K562 (cell line): ENCODE measurements around the gene WIPF2. TPM values are rescaled to one million over a fixed set of nuclear protein-coding genes. Genes with fewer than 3 reads are reported as not detected.

Experiments used
- ATAC-seq: fragments of 200-7000 bp; cut with Tn5 transposase; 3 replicates; pipeline ENCODE4 v1.9.1; 2020; ENCODE audit warnings: moderate library complexity
- BruUV-seq: library from RNA; stranded (reverse); fragments of 400-500 nt; replicated peaks from 2 replicates; lab custom pipeline; 2021; lab: Mats Ljungman, UMichigan
- CTCF ChIA-PET: fragments of 300-600 bp; formaldehyde crosslinking; extraction: SDS; loops from one replicate; lab custom pipeline; 2021; ENCODE audit warnings: low intra/inter-chr PET ratio; lab: Yijun Ruan, JAX
- POLR2A ChIA-PET: fragments of 300-600, 350-650 bp; sonication (Branson Sonifier 250); formaldehyde crosslinking; extraction: SDS; loops from one replicate; lab custom pipeline; 2021; ENCODE audit warnings: antibody characterized with exemption, inconsistent platforms; lab: Yijun Ruan, JAX
- DNase-seq, 4 experiments: peaks; one replicate each; pipeline versions ENCODE4 v3.0.0 to v3.0.0-alpha.2; 2011 to 2018; ENCODE audit warnings: low spot score in 3 of 4, mixed read lengths in 3 of 4; ENCODE audit errors: extremely low read depth in 1 of 4
- FAIRE-seq: peaks from 2 replicates; lab custom pipeline; 2011; peaks lifted over from hg19 to GRCh38; lab: Jason Lieb, UNC
- H2AFZ ChIP-seq: 2 replicates; pipeline ENCODE4 v1.6.0; 2011; ENCODE audit warnings: low read depth, low read length, control low read depth, inconsistent platforms
- H3K27ac ChIP-seq: fragments of 200-600 bp; 3 replicates; pipeline ENCODE4 v1.8.0; 2011; ENCODE audit warnings: low read depth, mild to moderate bottlenecking, control low read depth, inconsistent platforms, low read length, moderate library complexity, mixed read lengths; ENCODE audit errors: extremely low read depth
- H3K27me3 ChIP-seq, 2 experiments: fragments of 300-600 bp in 1 of 2; 2 replicates in 1 of 2; 3 replicates in 1 of 2; pipeline versions ENCODE4 v1.6.0 to v1.8.0; 2011; ENCODE audit warnings: inconsistent platforms in 2 of 2, low read length in 2 of 2, mild to moderate bottlenecking in 1 of 2, mixed read lengths in 1 of 2, moderate library complexity in 1 of 2; ENCODE audit not compliant: control insufficient read depth in 2 of 2, insufficient read depth in 2 of 2
- H3K36me3 ChIP-seq: fragments of 300-600 bp; 3 replicates; pipeline ENCODE4 v1.8.0; 2011; ENCODE audit warnings: mild to moderate bottlenecking, low read length, inconsistent platforms; ENCODE audit not compliant: control insufficient read depth, insufficient read depth
- H3K4me1 ChIP-seq, 2 experiments: fragments of 200-600 bp in 1 of 2; replicated peaks in 1 of 2; 2 replicates in 1 of 2; 3 replicates in 1 of 2; pipeline versions ENCODE4 v1.5.1 to v1.8.0; 2011; ENCODE audit warnings: inconsistent platforms in 2 of 2, low read length in 2 of 2, mild to moderate bottlenecking in 1 of 2, mixed read lengths in 1 of 2, moderate library complexity in 1 of 2; ENCODE audit not compliant: control insufficient read depth in 2 of 2, insufficient read depth in 2 of 2
- H3K4me2 ChIP-seq: 2 replicates; pipeline ENCODE4 v1.6.1; 2011; ENCODE audit warnings: low read length, control low read depth, inconsistent platforms, mixed read lengths; ENCODE audit not compliant: insufficient read depth
- H3K4me3 ChIP-seq: fragments of 200-600 bp; sonication (generic), shearing (Covaris generic); 2 replicates; pipeline ENCODE4 v1.5.1; 2016; ENCODE audit warnings: control low read depth, inconsistent platforms
- H3K79me2 ChIP-seq: fragments of 200-600 bp; 3 replicates; pipeline ENCODE4 v1.8.0; 2011; ENCODE audit warnings: low read length, inconsistent platforms; ENCODE audit not compliant: control insufficient read depth, insufficient read depth
- H3K9ac ChIP-seq, 2 experiments: 2 replicates each; pipeline versions ENCODE4 v1.6.0 to v1.6.1; 2011; ENCODE audit warnings: low read depth in 2 of 2, low read length in 2 of 2, control low read depth in 1 of 2, inconsistent platforms in 1 of 2, mild to moderate bottlenecking in 1 of 2, mixed read lengths in 1 of 2; ENCODE audit not compliant: insufficient read depth in 1 of 2
- H3K9me1 ChIP-seq: one replicate; pipeline ENCODE4 v1.6.0; 2011; ENCODE audit warnings: inconsistent platforms, mild to moderate bottlenecking, low read length, moderate library complexity; ENCODE audit not compliant: control insufficient read depth, insufficient read depth
- H3K9me3 ChIP-seq: replicated peaks from 2 replicates; pipeline ENCODE4 v1.5.1; 2011; ENCODE audit warnings: low read depth, low read length, inconsistent platforms; ENCODE audit not compliant: control insufficient read depth, insufficient read depth
- H4K20me1 ChIP-seq: replicated peaks from 2 replicates; pipeline ENCODE4 v1.6.1; 2011; ENCODE audit warnings: low read length, inconsistent platforms, mixed read lengths; ENCODE audit not compliant: control insufficient read depth, insufficient read depth
- ETS1 ChIP-seq: conservative IDR thresholded peaks from 2 replicates; pipeline ENCODE4 v1.6.1; 2011; ENCODE audit warnings: low read depth, mild to moderate bottlenecking, low read length; ENCODE audit not compliant: control insufficient read depth
- ETV6 ChIP-seq, 3 experiments: fragments of 150-350 bp in 1 of 3; sonication (generic) in 1 of 3; formaldehyde crosslinking in 1 of 3; IDR thresholded peaks; 2 replicates each; pipeline versions ENCODE4 v1.6.1 to v1.8.0; 2014 to 2022; ENCODE audit warnings: borderline replicate concordance in 2 of 3, low read depth in 2 of 3, antibody characterized with exemption in 1 of 3, low read length in 1 of 3, mild to moderate bottlenecking in 1 of 3, missing genetic modification reagents in 1 of 3
- FOXJ2 ChIP-seq: fragments of 200-800 bp; sonication (Bioruptor generic); IDR thresholded peaks from 2 replicates; pipeline ENCODE4 v1.6.1; 2016; ENCODE audit warnings: missing genetic modification characterization, missing compliant biosample characterization
- SMAD3 ChIP-seq: fragments of 450-650 bp; formaldehyde crosslinking; conservative IDR thresholded peaks from 2 replicates; pipeline ENCODE4 v1.4.0; 2020; ENCODE audit warnings: mild to moderate bottlenecking
- THRB ChIP-seq: fragments of 450-650 bp; formaldehyde crosslinking; conservative IDR thresholded peaks from 2 replicates; pipeline ENCODE4 v1.4.0; 2022; ENCODE audit warnings: mild to moderate bottlenecking, missing genetic modification characterization
- ZBTB49 ChIP-seq: sonication (generic); formaldehyde crosslinking; IDR thresholded peaks from 2 replicates; pipeline ENCODE4 v1.8.0; 2022; ENCODE audit warnings: missing genetic modification reagents, mild to moderate bottlenecking, borderline replicate concordance
- ZC3H11A ChIP-seq: IDR thresholded peaks from 2 replicates; pipeline ENCODE4 v1.6.1; 2012; ENCODE audit warnings: low read depth, low read length, improper control_type of control experiment
- ZNF224 ChIP-seq: sonication (generic); formaldehyde crosslinking; IDR thresholded peaks from 2 replicates; pipeline ENCODE4 v1.8.0; 2022; ENCODE audit warnings: mild to moderate bottlenecking, missing genetic modification reagents
- ZNF696 ChIP-seq: fragments of 250-450 bp; sonication (Bioruptor Pico); conservative IDR thresholded peaks from 2 replicates; pipeline ENCODE4 v1.4.0; 2020; ENCODE audit warnings: mild to moderate bottlenecking, moderate library complexity
- WGBS: fragments of 100-300 bp; shearing (Covaris generic); methylation state at CpG from one replicate; pipeline ENCODE4 v1.1.6; 2016; ENCODE audit warnings: low coverage, mixed read lengths; ENCODE audit not compliant: insufficient coverage; ENCODE audit errors: missing lambda C conversion rate; 5-methylcytosine and 5-hydroxymethylcytosine counted together
- in situ Hi-C: fragments of 300-500 bp; cut with MboI; formaldehyde crosslinking; loops from 4 replicates; pipeline ENCODE4 v1.15.0; 2018; ENCODE audit warnings: inconsistent platforms, mixed read lengths
- intact Hi-C: fragments of 100-400 bp; cut with micrococcal nuclease; formaldehyde crosslinking; loops from 2 replicates; pipeline ENCODE4 v1.14.2; 2022
- polyA plus RNA-seq, 8 experiments: library from polyadenylated mRNA; depleted of rRNA in 4 of 8; stranded (reverse) in 5 of 8; unstranded in 3 of 8; fragments of >200 nt; fragmentation: Nextera tagmentation in 2 of 8; fragmentation: Illumina TruSeq in 1 of 8; extraction: Ambion mirVana in 2 of 8; extraction: Trizol in 1 of 8; gene quantifications; 2 replicates each; pipeline versions ENCODE4 v1.2.1 to v1.2.3, GENCODE V29; 2011 to 2014; ENCODE audit warnings: inconsistent platforms in 1 of 8, missing spikeins in 1 of 8
- total RNA-seq, 7 experiments: library from RNA; depleted of rRNA in 6 of 7; stranded (reverse); fragments of >200 nt in 6 of 7; fragmentation: Illumina TruSeq in 2 of 7; extraction: Trizol in 2 of 7; gene quantifications; 2 replicates each; pipeline versions ENCODE4 v1.2.1 to v1.2.3, GENCODE V29; 2011 to 2021; ENCODE audit warnings: low replicate concordance in 1 of 7
- TF ChIP-seq, protein P1 (sequence below): sonication (generic); formaldehyde crosslinking; IDR thresholded peaks from 2 replicates; pipeline ENCODE4 v1.8.0; 2022; ENCODE audit warnings: missing genetic modification reagents, mild to moderate bottlenecking, borderline replicate concordance
- TF ChIP-seq, protein P2 (sequence below): fragments of 250-450 bp; sonication (Bioruptor Pico); IDR thresholded peaks from 2 replicates; pipeline ENCODE4 v1.9.0; 2021; ENCODE audit warnings: mild to moderate bottlenecking, inconsistent platforms

WIPF2 gene
- total and polyA plus RNA-seq, 9 of the 15 experiments (the other 6 are each of a cell fraction or from before 2014, with no cell fraction given), result 3.6 to 15.0 (median 5.3) TPM

DNA sequence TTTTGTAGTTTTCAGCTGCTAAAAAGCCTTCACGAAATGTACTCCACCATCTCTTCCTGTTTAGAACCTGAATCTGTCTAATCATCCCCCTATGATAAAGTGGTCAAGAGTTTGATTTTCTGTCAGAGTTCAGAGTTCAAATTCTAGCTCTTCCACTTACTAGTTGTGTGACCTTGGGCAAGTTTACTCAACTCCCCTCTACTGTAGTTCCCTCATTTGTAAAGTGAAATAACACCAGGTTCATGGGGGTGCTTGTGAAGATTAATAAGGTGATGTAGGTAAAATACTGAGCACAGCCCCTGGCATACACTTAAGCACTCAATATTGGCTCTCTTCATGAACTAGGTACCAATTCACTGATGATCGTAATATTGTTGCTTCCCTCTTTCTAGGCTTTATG is 67.4 kb downstream of the WIPF2 start:
- no peak overlapping the region for H3K4me2 ChIP-seq
- no peak overlapping the region for H3K9ac ChIP-seq
- H3K4me1 ChIP-seq, result peaks cover 0 to 7% of the 10 kb centered on the region in 2 experiments; a peak in 2 of 5 replicates
- no peak overlapping the region for H2AFZ ChIP-seq
- ChIA-PET CTCF (interaction anchor here (0.7 kb wide), 1 partner anchor 161 kb away, joined by 3 read pairs; no protein-coding TSS in a partner anchor), POLR2A (interaction anchor here (0.6 to 2.2 kb wide), 4 partner anchors 11 to 1392 kb away, joined by 3 to 6 read pairs (median 5); no protein-coding TSS in a partner anchor)
- H3K36me3 ChIP-seq, result peaks cover 27% of the 10 kb centered on the region
- no peak overlapping the region for H3K27ac ChIP-seq
- no peaks in the 10 kb centered on the region for H3K27me3 ChIP-seq
- peaks cover 36% of the 10 kb centered on the region for H3K79me2 ChIP-seq
- FAIRE-seq (no peak), ATAC-seq (no peak), DNase-seq (no peak)
- H3K9me1 ChIP-seq, result no peaks in the 10 kb centered on the region
- H4K20me1 ChIP-seq, result no peaks in the 10 kb centered on the region
- no peaks in the 10 kb centered on the region for H3K9me3 ChIP-seq
- BruUV-seq, result no TSS peak
- H3K4me3 ChIP-seq, result no peak overlapping the region
- in situ Hi-C loops (loop anchor here (5.0 to 25.0 kb wide), 2 partner anchors 94 to 274 kb away; partner anchors contain the start of gene CSF3), intact Hi-C loops (loop anchor here (5.0 kb wide), 3 partner anchors 64 to 274 kb away; no protein-coding TSS in a partner anchor)
- WGBS, result 73% methylated on average over 2 of the region's 2 CpGs
- no peak for TF ChIP-seq ZNF696
- TF ChIP-seq ETV6 (IDR thresholded peaks at IDR 0.05; ENCODE audit: borderline replicate concordance in 1 of 2, low read depth in 2 of 2, low read length in 1 of 2), result no peak
- TF ChIP-seq ETV6 (CRISPR knock-in tag; IDR thresholded peaks at IDR 0.05; ENCODE audit: borderline replicate concordance), result no peak
- TF ChIP-seq, protein P1, sequence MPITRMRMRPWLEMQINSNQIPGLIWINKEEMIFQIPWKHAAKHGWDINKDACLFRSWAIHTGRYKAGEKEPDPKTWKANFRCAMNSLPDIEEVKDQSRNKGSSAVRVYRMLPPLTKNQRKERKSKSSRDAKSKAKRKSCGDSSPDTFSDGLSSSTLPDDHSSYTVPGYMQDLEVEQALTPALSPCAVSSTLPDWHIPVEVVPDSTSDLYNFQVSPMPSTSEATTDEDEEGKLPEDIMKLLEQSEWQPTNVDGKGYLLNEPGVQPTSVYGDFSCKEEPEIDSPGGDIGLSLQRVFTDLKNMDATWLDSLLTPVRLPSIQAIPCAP (CRISPR knock-in tag), result no peak
- no peak for TF ChIP-seq ZC3H11A
- TF ChIP-seq THRB, result no peak
- no peak for TF ChIP-seq ZBTB49 (CRISPR knock-in tag)
- no peak for TF ChIP-seq FOXJ2 (tag)
- no peak for TF ChIP-seq ETS1
- TF ChIP-seq ZNF224 (CRISPR knock-in tag), result no peak
- TF ChIP-seq, protein P2, sequence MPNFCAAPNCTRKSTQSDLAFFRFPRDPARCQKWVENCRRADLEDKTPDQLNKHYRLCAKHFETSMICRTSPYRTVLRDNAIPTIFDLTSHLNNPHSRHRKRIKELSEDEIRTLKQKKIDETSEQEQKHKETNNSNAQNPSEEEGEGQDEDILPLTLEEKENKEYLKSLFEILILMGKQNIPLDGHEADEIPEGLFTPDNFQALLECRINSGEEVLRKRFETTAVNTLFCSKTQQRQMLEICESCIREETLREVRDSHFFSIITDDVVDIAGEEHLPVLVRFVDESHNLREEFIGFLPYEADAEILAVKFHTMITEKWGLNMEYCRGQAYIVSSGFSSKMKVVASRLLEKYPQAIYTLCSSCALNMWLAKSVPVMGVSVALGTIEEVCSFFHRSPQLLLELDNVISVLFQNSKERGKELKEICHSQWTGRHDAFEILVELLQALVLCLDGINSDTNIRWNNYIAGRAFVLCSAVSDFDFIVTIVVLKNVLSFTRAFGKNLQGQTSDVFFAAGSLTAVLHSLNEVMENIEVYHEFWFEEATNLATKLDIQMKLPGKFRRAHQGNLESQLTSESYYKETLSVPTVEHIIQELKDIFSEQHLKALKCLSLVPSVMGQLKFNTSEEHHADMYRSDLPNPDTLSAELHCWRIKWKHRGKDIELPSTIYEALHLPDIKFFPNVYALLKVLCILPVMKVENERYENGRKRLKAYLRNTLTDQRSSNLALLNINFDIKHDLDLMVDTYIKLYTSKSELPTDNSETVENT (CRISPR knock-in tag), result no peak
- TF ChIP-seq SMAD3, result no peak
